Lower lobe of right lung (tissue), 2 donors: ENCODE measurements around the gene MAP6D1. TPM values are rescaled to one million over a fixed set of nuclear protein-coding genes. Genes with fewer than 3 reads are reported as not detected.

ENCODE experiments used
- ATAC-seq, 2 donors: fragments of 200-7000 bp; cut with Tn5 transposase; one replicate each; pipeline ENCODE4 v1.9.1; 2020 to 2022; ENCODE audit warnings: mild to moderate bottlenecking in 2 of 2, moderate library complexity in 2 of 2
- DNase-seq: peaks from one replicate; pipeline ENCODE4 v3.0.0-alpha.2; 2020
- H3K27ac ChIP-seq: fragments of 200-600 bp; one replicate; pipeline ENCODE4 v1.8.0; 2022
- H3K27me3 ChIP-seq: fragments of 200-600 bp; one replicate; pipeline ENCODE4 v1.8.0; 2022; ENCODE audit warnings: low read depth
- H3K36me3 ChIP-seq: fragments of 200-600 bp; one replicate; pipeline ENCODE4 v1.8.0; 2022; ENCODE audit warnings: mild to moderate bottlenecking
- H3K4me1 ChIP-seq: fragments of 200-600 bp; one replicate; pipeline ENCODE4 v1.8.0; 2022
- H3K4me3 ChIP-seq: fragments of 200-600 bp; one replicate; pipeline ENCODE4 v1.8.0; 2022; ENCODE audit warnings: mild to moderate bottlenecking
- H3K9me3 ChIP-seq: fragments of 200-600 bp; one replicate; pipeline ENCODE4 v1.8.0; 2022
- CTCF ChIP-seq: fragments of 200-600 bp; IDR thresholded peaks from one replicate; pipeline ENCODE4 v1.8.0; 2022; ENCODE audit warnings: antibody characterized with exemption, mild to moderate bottlenecking
- intact Hi-C: fragments of 100-400 bp; cut with DNase I; formaldehyde crosslinking; loops from one replicate; pipeline ENCODE4 v1.11.0; 2022
- total RNA-seq: library from RNA; stranded (reverse); fragmentation: NEBNext Ultra II Directional; extraction: Animal tissue kit (Norgen Biotek cat#: 25700); gene quantifications from one replicate; pipeline ENCODE4 v1.2.1, GENCODE V29; 2021
- donor health status: DM: no; HTN: yes; CAD: no; lungs with severe emphysema.

Gene MAP6D1
- total RNA-seq, 1 donor from 2014 or later, result 1.9 TPM

DNA sequence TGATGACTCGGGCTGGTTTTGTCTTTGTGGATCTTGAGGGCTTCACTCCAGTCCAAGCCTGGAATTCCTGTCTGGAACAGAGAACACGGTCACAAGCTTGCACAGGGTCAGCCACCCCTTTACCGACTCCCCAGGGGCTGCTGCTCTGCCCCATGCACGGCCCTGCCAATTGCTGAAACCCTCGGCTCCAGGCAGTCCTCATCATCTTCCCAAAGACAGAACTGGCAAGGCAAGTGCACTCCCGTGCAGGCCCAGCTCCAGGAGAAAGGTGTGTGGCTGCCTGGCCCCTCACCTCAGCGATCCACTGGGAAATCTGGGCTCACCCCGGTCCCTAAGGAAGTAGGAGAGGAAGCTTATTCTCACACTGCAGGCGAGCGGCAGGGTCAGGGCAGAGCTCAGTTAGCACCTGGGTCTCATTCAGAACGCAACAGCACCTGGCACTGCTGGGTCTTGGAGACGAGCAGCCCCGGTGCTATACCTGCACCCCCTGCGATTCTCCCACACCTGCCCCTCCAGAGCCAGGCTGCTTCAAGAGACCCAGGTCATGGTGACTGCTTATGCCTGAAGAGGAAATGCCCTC lies 7.2 kb downstream of the MAP6D1 start:
- no peaks in the 10 kb centered on the region for H3K27me3 ChIP-seq
- H3K36me3 ChIP-seq, result peaks cover 19% of the 10 kb centered on the region
- H3K27ac ChIP-seq, result no peak overlapping the region
- intact Hi-C loops, result no loop called here
- ATAC-seq, result no peak
- H3K9me3 ChIP-seq, result no peaks in the 10 kb centered on the region
- no peak for TF ChIP-seq CTCF
- H3K4me3 ChIP-seq, result no peak overlapping the region
- no peak for DNase-seq
- no peaks in the 10 kb centered on the region for H3K4me1 ChIP-seq

- no peak for DNase-seq
- H3K27me3 ChIP-seq, result no peaks in the 10 kb centered on the region
- intact Hi-C loops, result no loop called here
- no peak for ATAC-seq
- no peak overlapping the region for H3K4me3 ChIP-seq
- TF ChIP-seq CTCF, result no peak
- no peaks in the 10 kb centered on the region for H3K9me3 ChIP-seq
- H3K4me1 ChIP-seq, result no peaks in the 10 kb centered on the region
- H3K36me3 ChIP-seq, result peaks cover 24% of the 10 kb centered on the region
- no peak overlapping the region for H3K27ac ChIP-seq
These were observed 7.7 kb downstream of the MAP6D1 start for GRCh38 chr3:183817639-183818038.

GRCh38 chr3:183816681-183817510 lies 8.5 kb downstream of the MAP6D1 start:
- H3K36me3 ChIP-seq, result peaks cover 29% of the 10 kb centered on the region
- intact Hi-C loops, result no loop called here
- no peaks in the 10 kb centered on the region for H3K27me3 ChIP-seq
- no peak for TF ChIP-seq CTCF
- H3K4me3 ChIP-seq, result no peak overlapping the region
- H3K27ac ChIP-seq, result no peak overlapping the region
- no peaks in the 10 kb centered on the region for H3K9me3 ChIP-seq
- no peaks in the 10 kb centered on the region for H3K4me1 ChIP-seq
- DNase-seq (no peak), ATAC-seq (no peak)

GRCh38 chr3:183815951-183816475 lies 9.4 kb downstream of the MAP6D1 start:
- no peaks in the 10 kb centered on the region for H3K27me3 ChIP-seq
- intact Hi-C loops, result no loop called here
- H3K4me1 ChIP-seq, result no peaks in the 10 kb centered on the region
- no peak overlapping the region for H3K4me3 ChIP-seq
- H3K36me3 ChIP-seq, result peaks cover 38% of the 10 kb centered on the region
- no peaks in the 10 kb centered on the region for H3K9me3 ChIP-seq
- no peak for ATAC-seq
- TF ChIP-seq CTCF, result no peak
- no peak for DNase-seq
- H3K27ac ChIP-seq, result no peak overlapping the region

DNA sequence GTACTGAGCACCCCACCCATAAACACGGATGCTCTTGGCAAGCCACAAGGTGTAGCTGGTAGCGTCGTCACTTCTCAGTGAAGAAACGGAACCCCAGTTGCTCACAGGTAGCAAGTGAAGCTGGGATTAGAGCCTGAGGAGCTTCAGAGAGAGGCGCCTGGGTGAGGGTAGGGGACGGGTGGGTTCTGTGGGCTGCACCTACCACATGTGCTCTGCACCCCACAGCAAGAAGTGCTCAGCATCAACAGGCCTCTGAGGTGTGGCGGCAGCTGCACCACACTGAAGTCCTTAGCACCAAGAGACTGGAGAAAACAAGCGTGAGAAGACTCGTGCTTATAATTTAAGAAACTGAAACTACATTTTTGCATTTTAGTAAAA lies 9.8 kb downstream of the MAP6D1 start:
- peaks cover 43% of the 10 kb centered on the region for H3K36me3 ChIP-seq
- intact Hi-C loops, result no loop called here
- TF ChIP-seq CTCF, result no peak

More for the DNA sequence above, 9.8 kb downstream of the MAP6D1 start:
- H3K9me3 ChIP-seq, result no peaks in the 10 kb centered on the region
- H3K4me3 ChIP-seq, result no peak overlapping the region
- H3K27me3 ChIP-seq, result no peaks in the 10 kb centered on the region
- ATAC-seq (no peak), DNase-seq (no peak)
- no peak overlapping the region for H3K27ac ChIP-seq
- no peaks in the 10 kb centered on the region for H3K4me1 ChIP-seq
